CD4-positive, alpha-beta T cell treated with Interleukin-12 subunit alpha and Interleukin-12 subunit beta, for 1 hour (primary cell): ENCODE results near the gene WDR82.
A peak's percentile ranks its signal among the peaks of the same experiment; 100 is the strongest.

Experiments used
- DNase-seq: peaks from one replicate; pipeline ENCODE4 v3.0.0-alpha.2; 2020

Gene WDR82

DNA sequence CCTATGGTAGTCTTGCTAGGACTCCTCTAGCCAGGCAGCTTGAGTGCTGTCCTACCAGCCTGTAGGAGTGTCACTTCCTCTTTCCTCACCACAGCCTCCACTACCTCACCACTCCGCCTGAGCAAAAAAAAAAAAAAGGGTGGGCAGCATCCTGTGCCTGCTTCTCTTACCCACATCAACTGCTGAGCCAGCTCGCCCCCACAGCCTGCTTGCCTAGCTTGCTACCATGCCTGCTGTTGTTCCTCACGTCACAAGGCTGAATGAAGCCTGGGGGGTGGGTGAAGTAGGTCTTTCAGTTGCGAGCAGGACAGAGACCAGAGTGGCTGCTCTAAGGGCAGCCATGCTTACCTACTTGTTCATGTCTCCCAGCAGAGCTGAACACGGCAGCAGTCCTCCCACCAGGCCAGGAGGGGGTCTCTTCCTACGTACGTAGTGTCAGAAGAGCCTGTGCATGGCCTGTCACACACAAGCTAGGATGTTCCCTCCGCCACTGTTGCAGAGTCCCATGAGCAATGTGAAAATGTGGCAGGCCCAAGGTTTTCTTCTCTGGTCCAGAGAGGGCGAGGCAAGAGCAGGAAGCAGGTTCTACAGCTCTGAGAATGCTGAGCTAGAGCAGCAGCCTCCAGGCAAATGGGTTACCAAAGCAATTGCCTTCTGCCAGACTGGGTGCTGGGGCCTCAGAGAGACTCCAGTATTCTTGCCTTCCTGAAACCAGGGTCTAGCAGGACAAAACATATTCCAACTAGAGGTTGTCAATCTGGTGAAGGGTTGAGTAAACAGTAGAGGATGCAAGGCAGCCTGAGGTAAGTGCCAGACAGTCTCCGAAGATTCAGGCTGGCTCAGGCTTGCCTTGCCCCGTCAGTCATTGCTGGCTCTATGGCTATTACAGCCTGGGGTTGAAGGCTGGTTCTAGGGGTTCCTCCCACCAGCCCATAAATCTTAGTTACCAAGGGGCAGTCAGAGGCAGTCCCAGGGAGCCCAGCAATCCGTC is 24.8 kb downstream of the WDR82 start:
- peak; percentile 87 for DNase-seq

DNA sequence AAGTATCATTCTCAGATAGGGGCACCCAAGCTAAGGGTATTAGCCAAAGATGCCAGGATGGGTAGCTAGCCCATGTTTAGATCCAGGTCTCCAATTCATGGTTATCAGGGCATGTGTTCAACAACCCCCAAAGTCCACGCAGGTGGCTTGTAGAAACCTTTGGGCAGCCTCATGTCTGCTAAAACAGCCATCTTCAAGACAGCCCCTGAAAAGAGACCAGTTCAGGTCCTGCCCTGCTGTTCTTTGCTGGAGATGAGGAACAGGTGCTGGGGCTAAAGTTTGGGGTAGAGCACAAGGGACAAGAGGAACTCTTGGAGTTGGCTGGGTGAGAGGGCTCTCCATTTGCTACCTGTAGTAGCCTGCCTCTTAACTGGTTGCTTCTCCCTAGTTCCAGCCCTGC is 28.3 kb downstream of the WDR82 start:
- DNase-seq, result no peak

DNA sequence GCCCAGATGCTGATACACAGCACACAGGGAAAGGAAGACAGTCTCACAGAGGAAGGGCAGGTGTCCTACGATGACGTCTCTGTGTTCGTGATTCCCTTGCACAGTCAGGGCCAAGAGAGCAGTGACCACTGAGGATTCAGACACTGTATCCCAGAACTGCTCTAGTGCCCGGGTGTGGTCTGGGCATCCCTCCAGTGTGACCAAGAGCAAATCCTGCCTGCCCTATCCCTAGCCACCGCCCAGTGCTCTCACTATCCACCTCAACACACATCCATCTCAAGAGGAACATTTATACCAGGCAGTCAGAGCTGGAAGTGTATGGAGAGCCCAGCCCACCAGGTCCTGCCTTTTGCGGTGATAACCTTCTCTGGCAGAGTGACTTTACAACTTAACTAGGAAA is 28.8 kb downstream of the WDR82 start:
- DNase-seq, result no peak

DNA sequence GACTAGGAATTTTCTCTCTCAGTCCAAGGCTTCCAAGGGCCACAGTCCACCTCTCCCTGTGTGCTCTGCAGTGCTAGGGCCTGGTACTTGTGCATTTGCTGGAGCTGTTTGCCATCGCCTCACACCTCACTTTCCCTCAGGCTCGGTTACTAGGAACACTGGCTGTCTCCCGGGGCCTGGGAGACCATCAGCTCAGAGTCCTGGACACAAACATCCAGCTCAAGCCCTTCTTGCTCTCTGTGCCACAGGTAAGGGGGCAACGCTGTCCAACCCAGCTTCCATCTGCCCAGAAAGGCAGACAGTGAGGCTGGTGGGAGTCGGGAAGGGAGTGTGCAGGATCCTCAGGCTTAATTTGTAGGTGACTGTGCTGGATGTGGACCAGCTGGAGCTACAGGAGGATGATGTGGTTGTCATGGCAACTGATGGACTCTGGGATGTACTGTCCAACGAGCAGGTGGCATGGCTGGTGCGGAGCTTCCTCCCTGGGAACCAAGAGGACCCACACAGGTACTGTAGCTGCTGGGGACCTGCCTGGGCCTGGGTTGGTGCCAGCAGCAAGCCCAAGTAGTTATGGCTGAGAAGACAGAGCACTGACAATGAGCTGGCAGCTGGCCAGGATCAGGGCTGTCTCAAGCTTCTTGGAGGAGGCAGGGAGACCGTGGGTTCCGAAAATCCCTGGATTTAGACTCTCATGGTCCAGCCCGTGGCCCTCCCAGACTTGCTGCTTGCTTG is 29.5 kb downstream of the WDR82 start:
- no peak for DNase-seq

DNA sequence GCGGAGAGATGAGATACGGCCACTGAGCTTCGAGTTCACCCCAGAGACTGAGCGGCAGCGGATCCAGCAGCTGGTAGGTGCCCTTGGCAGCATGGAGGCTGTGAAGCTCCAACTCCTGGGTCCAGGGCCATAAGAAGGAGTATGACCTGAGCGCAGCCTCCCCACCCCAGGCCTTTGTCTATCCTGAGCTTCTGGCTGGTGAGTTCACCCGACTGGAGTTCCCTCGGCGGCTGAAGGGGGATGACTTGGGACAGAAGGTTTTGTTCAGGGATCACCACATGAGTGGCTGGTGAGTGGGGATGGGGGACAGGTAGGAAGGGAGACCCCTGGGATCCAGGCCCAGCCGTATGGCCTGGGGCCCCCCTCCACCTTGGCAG is 30.3 kb downstream of the WDR82 start:
- DNase-seq, result no peak

DNA sequence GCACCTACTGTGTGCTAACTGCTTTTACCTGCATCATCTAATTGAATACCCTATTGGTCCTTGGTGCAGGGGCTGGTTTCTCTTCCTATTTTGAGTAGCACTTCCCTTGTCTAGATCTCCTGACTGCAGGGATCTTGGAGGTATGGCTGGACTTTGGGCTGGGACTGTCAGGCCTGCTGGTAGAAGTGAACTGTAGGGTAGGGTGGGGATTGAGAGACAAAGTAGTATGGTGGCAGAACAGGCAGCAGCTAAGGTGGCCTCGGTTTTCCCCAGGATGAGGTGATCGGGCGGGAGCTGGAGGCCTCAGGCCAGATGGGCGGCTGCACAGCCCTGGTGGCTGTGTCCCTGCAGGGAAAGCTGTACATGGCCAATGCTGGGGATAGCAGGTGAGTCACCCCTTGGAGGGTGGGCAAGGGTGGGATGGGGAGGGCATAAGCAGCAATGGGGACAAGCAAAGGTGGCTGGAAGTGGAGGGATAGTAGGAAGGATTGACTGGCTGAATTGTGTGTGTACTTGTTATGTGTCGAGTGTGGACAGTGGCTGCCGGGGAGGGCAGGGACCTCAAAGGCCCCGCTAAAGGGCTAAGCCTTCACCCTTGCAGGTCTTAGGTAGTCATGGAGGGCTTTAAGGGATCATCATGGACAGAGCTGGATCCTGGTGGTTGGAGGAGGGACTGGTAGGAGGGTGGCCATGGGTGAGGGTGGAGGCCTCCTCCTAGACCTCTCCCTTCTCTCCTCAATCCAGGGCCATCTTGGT is 30.9 kb downstream of the WDR82 start:
- DNase-seq, result no peak

DNA sequence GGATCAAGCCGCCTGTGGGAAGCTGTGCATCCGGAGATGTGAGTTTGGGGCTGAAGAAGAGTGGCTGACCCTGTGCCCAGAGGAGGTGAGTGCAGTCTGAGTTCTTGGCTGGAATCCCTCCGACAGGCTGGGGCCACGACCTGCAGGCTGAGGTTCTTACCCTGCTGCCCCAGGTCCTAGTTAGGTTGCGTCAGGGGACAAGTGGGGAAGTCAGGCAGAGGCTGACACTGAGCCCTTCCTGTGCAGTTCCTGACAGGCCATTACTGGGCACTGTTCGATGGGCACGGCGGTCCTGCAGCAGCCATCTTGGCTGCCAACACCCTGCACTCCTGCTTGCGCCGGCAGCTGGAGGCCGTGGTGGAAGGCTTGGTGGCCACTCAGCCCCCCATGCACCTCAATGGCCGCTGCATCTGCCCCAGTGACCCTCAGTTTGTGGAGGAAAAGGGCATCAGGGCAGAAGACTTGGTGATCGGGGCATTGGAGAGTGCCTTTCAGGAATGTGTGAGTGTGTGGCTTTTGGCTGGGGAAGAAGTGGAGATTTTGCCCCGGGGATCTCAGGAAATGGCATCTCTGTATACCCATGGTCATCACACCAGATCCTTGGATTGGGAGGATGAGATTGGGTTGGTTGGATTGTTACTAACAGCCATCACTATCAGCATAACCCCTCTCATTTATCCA is 31.6 kb downstream of the WDR82 start:
- no peak for DNase-seq

DNA sequence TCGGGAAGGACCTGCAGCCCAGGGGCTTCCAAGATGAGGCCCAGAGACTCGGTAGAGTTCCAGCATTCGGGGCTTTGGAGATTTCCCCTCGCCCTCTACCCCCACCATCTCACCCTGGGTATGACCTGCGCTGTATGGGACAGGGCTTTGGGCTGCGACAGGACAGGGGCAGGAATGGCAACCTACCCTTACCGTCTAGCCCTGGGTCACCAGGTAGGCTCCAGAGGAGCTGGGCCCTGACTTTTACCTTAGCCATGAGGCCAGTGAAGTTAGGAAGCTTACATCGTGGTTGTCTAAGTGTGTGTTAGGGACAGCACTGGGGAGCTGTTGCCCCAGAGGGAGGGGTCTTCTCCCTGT is 32.2 kb downstream of the WDR82 start:
- DNase-seq, result no peak

DNA sequence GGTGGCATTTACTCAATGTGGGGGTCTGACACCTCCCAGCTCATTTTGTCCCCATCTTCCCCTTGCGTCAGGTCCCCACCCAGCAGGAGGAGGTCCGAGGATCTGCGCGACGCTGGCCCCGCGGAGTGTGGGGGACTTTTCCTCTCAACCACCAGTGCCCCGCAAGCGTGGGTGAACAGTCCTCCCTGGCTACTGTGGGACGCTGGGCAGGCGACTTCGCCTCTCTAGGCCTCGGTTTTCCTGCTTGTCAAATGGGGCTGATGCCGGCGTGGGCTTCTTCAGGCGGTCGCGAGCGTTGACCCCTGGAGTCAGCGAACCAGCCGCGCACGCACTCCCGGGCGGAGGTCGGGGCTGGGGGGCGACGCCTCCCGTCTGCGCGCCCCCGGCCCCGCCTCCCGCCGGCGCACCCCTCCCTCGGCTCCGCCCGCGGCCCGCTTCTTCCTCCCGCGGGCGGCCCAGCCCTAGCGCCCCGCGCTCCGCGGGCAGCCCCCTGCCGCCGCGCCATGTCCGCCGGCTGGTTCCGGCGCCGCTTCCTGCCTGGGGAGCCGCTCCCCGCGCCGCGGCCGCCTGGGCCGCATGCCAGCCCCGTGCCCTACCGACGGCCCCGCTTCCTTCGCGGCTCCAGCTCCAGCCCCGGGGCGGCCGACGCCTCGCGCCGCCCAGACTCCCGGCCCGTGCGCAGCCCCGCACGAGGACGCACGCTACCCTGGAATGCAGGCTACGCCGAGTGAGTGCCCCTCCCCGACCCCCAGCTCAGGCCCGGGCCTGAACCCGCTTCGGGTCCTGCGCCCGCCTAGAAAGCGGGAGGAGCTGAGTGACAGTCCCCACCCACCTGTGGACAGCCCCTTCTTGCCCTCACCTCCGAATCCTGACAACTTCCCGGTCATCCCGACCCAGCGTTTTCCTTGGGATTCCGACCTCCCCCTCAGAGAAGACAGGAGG is 32.9 kb downstream of the WDR82 start, which contains the start of gene PPM1M:
Gene PPM1M, plus strand, starts transcription at position 438 of the 942 bp plus-strand sequence. Its CDS starts 66 bp downstream, at position 504.
- DNase-seq, result peak; percentile 80

DNA sequence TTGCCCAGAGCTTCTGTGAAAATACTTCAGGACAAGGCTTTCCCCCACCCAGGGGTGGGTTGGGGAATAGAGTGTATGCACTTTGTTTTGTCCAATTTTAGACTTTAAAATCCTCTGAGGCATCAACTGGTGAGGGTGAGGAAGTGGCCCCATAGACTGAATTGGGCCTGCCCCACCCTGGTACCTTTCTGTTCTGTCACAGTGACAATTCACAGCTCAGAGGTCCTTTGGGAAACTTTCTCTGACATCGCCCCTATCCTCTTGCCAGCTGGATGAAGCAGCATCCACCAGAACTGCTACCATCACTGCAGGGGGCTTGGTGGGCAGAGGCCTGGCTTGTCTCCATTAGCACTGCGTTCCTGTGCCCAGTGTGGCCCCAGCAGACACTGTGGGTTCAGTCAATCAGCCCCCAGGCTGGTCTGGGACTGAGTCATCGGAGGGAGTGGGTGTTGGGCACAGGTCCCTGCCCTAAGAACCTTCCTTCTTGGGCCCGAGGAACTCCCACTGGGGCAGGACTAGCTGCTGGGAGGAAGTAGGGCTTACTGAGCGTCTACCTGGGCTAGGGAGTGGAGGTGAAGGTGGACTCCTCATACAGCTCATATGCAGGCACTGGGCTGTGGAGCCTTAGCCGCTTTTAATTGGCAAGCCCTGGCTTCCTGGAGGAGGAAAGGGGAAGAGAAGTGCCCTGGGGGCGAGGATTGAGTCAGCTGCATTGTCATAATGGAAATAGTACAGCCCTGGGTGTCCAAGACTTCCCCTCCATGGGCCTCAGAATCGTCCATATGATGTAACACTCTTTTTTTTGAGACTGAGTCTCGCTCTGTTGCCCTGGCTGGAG is 34.4 kb downstream of the WDR82 start:
- DNase-seq, result no peak

DNA sequence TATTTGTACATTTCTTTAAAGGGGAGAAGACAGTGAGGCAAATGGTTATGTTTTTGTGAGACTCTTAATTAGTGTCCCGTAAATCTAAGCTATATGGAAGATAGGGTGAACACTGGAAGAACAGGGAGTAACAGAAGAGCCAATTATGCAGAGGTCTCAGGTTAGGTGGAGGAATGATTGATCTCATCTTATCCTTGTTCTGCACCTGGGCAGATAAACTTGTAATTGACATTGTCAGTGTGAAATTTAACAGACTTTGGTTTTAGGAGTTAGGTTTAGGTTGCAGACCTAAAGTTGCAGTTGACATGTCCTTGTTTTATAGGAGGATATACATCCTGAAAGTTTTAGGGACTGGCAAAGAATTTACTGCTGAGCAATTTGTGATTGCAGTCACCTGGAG is 36.4 kb downstream of the WDR82 start:
- DNase-seq, result no peak

DNA sequence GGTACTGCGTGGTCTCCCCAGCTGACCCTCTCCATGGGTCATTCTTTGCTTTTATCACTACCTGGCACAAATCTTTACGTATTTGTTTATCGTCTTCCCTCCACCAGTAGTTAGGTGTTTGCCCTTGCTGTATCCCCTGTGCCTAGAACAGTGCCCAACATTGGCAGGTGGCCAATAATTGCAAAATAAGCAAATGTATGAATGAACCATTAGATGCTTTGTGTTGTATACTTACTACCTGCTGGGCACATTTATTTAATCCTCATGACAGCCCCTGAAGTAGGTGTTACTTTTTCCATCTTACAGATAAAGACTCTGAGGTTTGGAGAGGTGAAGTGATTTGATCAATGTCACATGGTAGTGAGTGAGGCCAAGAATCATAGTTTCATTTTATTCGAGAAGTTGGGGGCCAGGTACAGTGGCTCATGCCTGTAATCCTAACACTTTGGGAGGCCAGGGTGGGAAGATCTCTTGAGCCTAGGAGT is 37.5 kb downstream of the WDR82 start:
- no peak for DNase-seq

DNA sequence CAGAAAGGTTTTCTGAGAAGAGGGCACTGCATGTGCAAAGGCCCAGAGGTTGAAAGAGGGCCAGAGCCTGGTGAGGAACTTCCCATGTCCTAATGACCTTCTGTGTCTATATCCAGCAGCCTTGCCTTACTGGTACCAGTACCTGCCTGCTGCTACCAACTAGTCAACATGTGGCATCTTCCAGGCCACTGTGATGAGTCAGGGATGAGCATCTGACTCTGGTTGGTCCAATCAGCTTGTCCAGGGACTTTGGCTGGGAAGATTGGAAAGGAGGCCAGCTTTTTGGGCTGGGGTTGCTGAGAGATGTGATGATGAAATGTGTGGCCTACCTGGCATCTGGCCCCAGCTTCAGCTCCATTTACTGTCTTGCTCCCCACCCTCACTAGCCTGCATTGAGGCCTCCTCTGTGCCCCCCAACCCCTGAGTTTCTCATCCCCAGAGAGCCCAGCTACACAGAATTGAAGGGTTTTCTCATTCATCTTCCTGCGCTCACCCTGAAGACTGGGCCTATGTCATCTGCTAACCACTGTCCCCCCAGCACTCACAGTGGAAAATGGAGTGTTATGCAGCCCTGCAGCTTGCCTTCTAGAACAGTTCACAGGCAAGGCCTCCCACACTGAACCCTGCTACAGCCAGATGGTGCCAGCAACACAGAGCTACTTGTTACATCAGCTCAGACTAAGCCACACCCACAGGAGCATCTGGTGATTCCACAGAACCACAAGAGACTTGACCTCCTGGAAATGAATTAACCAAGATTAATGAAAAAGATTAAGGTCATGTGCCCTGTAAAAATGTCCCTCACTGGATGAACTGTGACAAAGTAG is 38.2 kb downstream of the WDR82 start:
- peak; percentile 68 for DNase-seq

DNA sequence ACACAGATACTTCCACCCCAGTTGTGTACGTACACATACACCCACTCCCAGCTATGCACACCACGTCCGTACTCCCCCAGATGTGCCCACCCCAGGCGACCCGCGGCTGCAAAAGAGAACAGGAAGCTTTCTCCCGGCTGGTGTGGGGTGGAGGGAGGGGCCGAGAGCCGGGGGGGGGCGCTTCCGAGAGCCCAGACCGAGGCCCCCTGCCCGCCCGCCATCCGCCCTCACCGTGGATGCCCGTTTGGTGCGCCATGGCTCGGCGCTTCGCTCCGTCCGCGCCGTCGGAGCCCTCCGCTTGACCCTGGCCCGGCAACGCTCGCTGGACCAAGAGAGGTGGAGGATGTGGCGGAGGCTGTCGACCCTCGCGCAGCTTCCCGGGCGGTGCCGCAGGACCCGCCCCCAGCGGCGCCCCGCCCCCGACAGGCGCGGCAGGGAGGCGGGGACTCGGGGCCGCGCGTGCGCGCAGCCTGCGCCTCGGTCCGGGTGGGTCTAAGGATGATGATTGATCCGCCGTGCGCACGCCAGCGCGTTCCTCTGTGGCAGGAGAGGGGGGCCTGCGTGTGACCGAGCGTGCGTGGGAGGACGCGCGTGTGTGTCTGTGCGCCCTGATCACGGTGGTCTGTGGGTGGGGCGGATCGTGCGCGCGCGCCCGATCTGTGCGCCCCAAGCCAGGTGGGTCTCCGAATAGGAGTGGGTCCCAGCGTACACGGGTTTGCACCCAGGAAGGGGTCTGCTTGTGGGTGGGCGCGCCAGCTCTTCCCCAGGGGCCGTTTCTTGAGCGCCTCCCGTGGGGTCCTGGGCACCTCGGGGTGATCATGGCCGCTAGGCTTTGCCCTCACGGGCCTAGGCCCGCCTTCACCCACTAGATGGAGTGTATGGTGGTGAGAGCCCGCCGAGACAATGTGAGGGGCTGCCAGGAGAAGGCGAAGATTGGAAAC is 39.4 kb downstream of the WDR82 start, which contains the start of gene TWF2:
Gene TWF2, minus strand, starts transcription at position 398 of the 941 bp plus-strand sequence. Its CDS starts 142 bp downstream, at position 256.
- DNase-seq, result peak; percentile 88

DNA sequence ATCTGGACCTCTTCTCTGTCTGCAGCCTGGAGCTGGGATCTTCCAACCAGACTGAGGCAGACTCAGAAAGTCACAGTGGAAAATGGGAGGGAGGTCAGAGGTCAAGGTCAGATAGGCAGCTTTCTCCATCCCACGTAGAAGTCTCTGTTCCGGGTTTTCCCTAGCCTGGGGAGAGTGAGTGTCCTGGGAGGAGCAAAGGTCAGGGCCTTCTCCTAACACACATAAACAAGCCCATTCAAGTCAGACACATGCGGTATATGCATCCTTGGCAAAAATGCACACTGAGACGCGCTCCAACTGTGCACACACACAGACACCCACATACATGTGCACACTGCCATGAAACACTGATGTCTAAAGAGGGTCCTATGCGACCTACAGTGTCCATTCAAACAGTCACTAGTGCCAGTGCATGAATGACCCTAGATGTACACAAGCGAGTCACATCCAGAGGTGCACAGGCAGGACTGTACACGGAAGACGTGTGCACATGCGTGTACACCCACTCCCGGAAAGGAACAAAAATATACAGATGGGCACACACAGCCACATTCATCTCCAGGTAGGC is 40.2 kb downstream of the WDR82 start:
- DNase-seq, result no peak

DNA sequence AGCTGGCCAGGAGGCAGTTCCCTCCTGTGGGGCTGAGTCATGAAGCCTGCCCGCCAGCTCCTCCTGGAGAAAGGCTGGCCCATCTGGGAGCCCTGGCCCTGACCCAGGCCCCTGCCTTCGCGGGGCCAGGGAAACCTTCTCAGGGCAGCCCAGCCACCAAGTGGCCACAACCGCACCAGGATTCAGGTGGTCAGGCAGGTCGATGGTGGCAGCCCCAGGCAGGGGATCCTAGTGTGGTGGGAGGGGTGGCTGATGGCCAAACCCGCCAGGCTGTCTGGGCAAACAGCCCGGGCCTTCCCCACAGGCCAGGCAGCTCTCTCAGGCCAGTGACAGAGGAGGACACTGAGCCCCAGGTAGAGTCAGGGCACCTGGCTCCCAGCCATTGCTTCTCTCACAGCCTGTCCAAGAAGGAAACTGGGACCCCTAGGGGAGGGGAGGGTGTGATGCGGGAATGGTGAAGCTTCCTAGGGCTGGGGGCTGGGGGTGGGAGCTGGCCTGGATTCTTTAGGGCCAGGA is 40.7 kb downstream of the WDR82 start:
- no peak for DNase-seq

DNA sequence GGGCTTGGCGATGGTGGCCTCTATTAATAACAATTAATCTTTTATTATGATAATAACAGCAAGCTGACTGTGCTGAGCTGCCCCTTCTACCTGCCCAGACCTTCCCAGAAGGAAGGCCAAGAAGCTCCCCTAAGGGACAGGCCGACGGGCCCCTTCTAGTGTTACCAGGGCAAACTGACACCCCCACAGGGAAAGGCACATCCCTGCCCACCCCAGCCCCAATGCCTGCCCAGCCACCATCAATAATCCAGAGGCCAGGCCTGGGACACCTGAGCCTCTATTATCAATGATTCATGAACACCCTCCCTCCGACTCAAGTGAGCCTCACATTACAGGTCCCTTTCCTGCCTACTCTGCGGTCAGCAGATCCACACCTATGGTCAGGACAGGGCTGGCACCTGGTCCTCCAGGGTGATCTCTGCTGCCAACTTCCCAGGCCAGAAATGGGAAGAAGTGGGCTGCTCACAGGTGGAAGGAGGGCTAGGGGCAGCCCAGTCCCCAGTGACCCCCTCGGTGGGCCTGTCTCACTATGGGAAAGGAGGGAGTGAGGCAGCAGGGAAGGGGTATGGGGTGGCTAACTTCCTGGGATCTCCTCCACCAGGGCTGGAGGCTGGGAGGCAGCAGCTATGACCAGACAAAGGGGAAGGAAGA is 41.3 kb downstream of the WDR82 start:
- no peak for DNase-seq
